ENCODE data around the gene USP4.
A peak's percentile ranks its signal among the peaks of the same experiment; 100 is the strongest.

The USP4 gene

GRCh38 chr3:49302613-49303012 lies 37.2 kb downstream of the USP4 start:
- DNase-seq (ENCODE audit: extremely low read depth, insufficient read length) = no peak
- H3K4me3 ChIP-seq (replicated peaks; ENCODE audit: low read depth, low read length) = no peak overlapping the region
- H3K36me3 ChIP-seq (ENCODE audit: control insufficient read depth, insufficient read depth, low read length) = peaks cover 33% of the 10 kb centered on the region
- no peak for TF ChIP-seq CTCF (IDR thresholded peaks at IDR 0.05; ENCODE audit: insufficient read depth, low read length, poor library complexity, severe bottlenecking)
- no peaks in the 10 kb centered on the region for H3K27me3 ChIP-seq (replicated peaks; ENCODE audit: control insufficient read depth, insufficient read depth, low read length)

- DNase-seq (ENCODE audit: extremely low read depth, insufficient read length) = no peak
- Histone ChIP-seq H3K27me3 (replicated peaks; ENCODE audit: control insufficient read depth, insufficient read depth, low read length) (no peaks in the 10 kb centered on the region), H3K4me3 (replicated peaks; ENCODE audit: low read depth, low read length) (no peak overlapping the region), H3K36me3 (ENCODE audit: control insufficient read depth, insufficient read depth, low read length) (peaks cover 34% of the 10 kb centered on the region)
- TF ChIP-seq CTCF (IDR thresholded peaks at IDR 0.05; ENCODE audit: insufficient read depth, low read length, poor library complexity, severe bottlenecking) = no peak
These were observed 39.3 kb downstream of the USP4 start for GRCh38 chr3:49300595-49300994.

GRCh38 chr3:49298511-49298910 lies 41.3 kb downstream of the USP4 start:
- TF ChIP-seq CTCF (IDR thresholded peaks at IDR 0.05; ENCODE audit: insufficient read depth, low read length, poor library complexity, severe bottlenecking) = no peak
- Histone ChIP-seq H3K4me3 (replicated peaks; ENCODE audit: low read depth, low read length) (no peak overlapping the region), H3K36me3 (ENCODE audit: control insufficient read depth, insufficient read depth, low read length) (peaks cover 36% of the 10 kb centered on the region), H3K27me3 (replicated peaks; ENCODE audit: control insufficient read depth, insufficient read depth, low read length) (no peaks in the 10 kb centered on the region)
- no peak for DNase-seq (ENCODE audit: extremely low read depth, insufficient read length)

GRCh38 chr3:49296781-49297411 lies 43.0 kb downstream of the USP4 start:
- Histone ChIP-seq H3K36me3 (ENCODE audit: control insufficient read depth, insufficient read depth, low read length) (peaks cover 34% of the 10 kb centered on the region), H3K4me3 (replicated peaks; ENCODE audit: low read depth, low read length) (no peak overlapping the region), H3K27me3 (replicated peaks; ENCODE audit: control insufficient read depth, insufficient read depth, low read length) (no peaks in the 10 kb centered on the region)
- DNase-seq (ENCODE audit: extremely low read depth, insufficient read length) = no peak
- TF ChIP-seq CTCF (IDR thresholded peaks at IDR 0.05; ENCODE audit: insufficient read depth, low read length, poor library complexity, severe bottlenecking) = no peak

GRCh38 chr3:49295489-49296058 lies 44.3 kb downstream of the USP4 start:
- DNase-seq (ENCODE audit: extremely low read depth, insufficient read length) = no peak
- Histone ChIP-seq H3K36me3 (ENCODE audit: control insufficient read depth, insufficient read depth, low read length) (peaks cover 35% of the 10 kb centered on the region), H3K4me3 (replicated peaks; ENCODE audit: low read depth, low read length) (no peak overlapping the region), H3K27me3 (replicated peaks; ENCODE audit: control insufficient read depth, insufficient read depth, low read length) (no peaks in the 10 kb centered on the region)
- peak; percentile 59 for TF ChIP-seq CTCF (IDR thresholded peaks at IDR 0.05; ENCODE audit: insufficient read depth, low read length, poor library complexity, severe bottlenecking)
